Upper lobe of left lung (tissue), 6 donors: Measurements from ENCODE around the gene AEBP1. TPM values are rescaled to one million over a fixed set of nuclear protein-coding genes. Genes with fewer than 3 reads are reported as not detected.

ENCODE experiments used
- ATAC-seq, 2 donors: fragments of 200-7000 bp; cut with Tn5 transposase; one replicate each; pipeline ENCODE4 v1.9.1; 2022; ENCODE audit warnings: mild to moderate bottlenecking in 2 of 2, moderate library complexity in 2 of 2; ENCODE audit not compliant: low FRiP score in 2 of 2
- DNase-seq, 2 donors: peaks; one replicate each; pipeline ENCODE4 v3.0.0-alpha.2; 2019 to 2020
- H3K27ac ChIP-seq, 4 donors: fragments of 200-600 bp; sonication (generic); one replicate each; pipeline ENCODE4 v1.5.1; 2016 to 2019
- H3K27me3 ChIP-seq, 4 donors: fragments of 200-600 bp; sonication (generic); one replicate each; pipeline ENCODE4 v1.5.1; 2017 to 2019
- H3K36me3 ChIP-seq, 4 donors: fragments of 200-600 bp; sonication (generic); one replicate each; pipeline ENCODE4 v1.5.1; 2016 to 2019
- H3K4me1 ChIP-seq, 4 donors: fragments of 200-600 bp; sonication (generic); one replicate each; pipeline ENCODE4 v1.5.1; 2018 to 2019
- H3K4me3 ChIP-seq, 4 donors: fragments of 200-600 bp; sonication (generic); one replicate each; pipeline ENCODE4 v1.5.1; 2017 to 2019; ENCODE audit warnings: mild to moderate bottlenecking in 2 of 4, moderate library complexity in 1 of 4
- H3K9me3 ChIP-seq, 4 donors: fragments of 200-600 bp; sonication (generic); one replicate each; pipeline ENCODE4 v1.5.1; 2018 to 2019
- EP300 ChIP-seq, 4 donors: sonication (generic); formaldehyde crosslinking; IDR thresholded peaks; one replicate each; pipeline ENCODE4 v1.5.1; 2017; ENCODE audit warnings: antibody characterized with exemption in 4 of 4, control low read depth in 2 of 4
- POLR2A ChIP-seq, 4 donors: fragments of 450-650 bp; IDR thresholded peaks; one replicate each; pipeline ENCODE4 v1.5.1; 2016 to 2017; ENCODE audit warnings: antibody characterized with exemption in 4 of 4, mild to moderate bottlenecking in 2 of 4
- POLR2AphosphoS5 ChIP-seq, 2 donors: sonication (generic); formaldehyde crosslinking; IDR thresholded peaks; one replicate each; pipeline ENCODE4 v1.5.1; 2017; ENCODE audit warnings: antibody characterized with exemption in 2 of 2
- WGBS, 2 donors: methylation state at CpG; one replicate each; pipeline ENCODE4 v1.1.5; 2017 to 2018; 5-methylcytosine and 5-hydroxymethylcytosine counted together
- total RNA-seq, 6 donors: library from RNA; depleted of rRNA in 4 of 6; stranded (reverse); fragments of >200 nt in 4 of 6; gene quantifications; one replicate each; pipeline versions ENCODE4 v1.1.0 to v1.2.1, GENCODE V29; 2016 to 2021
- TF ChIP-seq, protein P1 (sequence below), 6 experiments: fragments of 450-650 bp in 4 of 6; fragments of 200-600 bp in 2 of 6; sonication (generic) in 2 of 6; IDR thresholded peaks; one replicate each; pipeline ENCODE4 v1.5.1; 2016 to 2019; ENCODE audit warnings: antibody characterized with exemption in 6 of 6
- donor health status: DM: no; HTN: no; CAD: no; lungs with moderate emphysema.
- donor health status: DM: no; HTN: yes; CAD: no; lungs with severe emphysema.

AEBP1 gene
- total RNA-seq, 6 donors from 2014 or later: 34.1 to 241 (median 92.7) TPM

- DNase-seq (no peak), ATAC-seq (no peak)
- Histone ChIP-seq H3K4me1 (peaks cover 0 to 6% (median 0%) of the 10 kb centered on the region in 4 donors), H3K4me3 (no peak overlapping the region), H3K9me3 (no peaks in the 10 kb centered on the region), H3K27me3 (no peaks in the 10 kb centered on the region), H3K27ac (no peak overlapping the region), H3K36me3 (no peaks in the 10 kb centered on the region)
- TF ChIP-seq EP300 (IDR thresholded peaks at IDR 0.05) (no peak), POLR2AphosphoS5 (IDR thresholded peaks at IDR 0.05) (no peak), POLR2A (IDR thresholded peaks at IDR 0.05) (no peak)
- TF ChIP-seq, protein P1, sequence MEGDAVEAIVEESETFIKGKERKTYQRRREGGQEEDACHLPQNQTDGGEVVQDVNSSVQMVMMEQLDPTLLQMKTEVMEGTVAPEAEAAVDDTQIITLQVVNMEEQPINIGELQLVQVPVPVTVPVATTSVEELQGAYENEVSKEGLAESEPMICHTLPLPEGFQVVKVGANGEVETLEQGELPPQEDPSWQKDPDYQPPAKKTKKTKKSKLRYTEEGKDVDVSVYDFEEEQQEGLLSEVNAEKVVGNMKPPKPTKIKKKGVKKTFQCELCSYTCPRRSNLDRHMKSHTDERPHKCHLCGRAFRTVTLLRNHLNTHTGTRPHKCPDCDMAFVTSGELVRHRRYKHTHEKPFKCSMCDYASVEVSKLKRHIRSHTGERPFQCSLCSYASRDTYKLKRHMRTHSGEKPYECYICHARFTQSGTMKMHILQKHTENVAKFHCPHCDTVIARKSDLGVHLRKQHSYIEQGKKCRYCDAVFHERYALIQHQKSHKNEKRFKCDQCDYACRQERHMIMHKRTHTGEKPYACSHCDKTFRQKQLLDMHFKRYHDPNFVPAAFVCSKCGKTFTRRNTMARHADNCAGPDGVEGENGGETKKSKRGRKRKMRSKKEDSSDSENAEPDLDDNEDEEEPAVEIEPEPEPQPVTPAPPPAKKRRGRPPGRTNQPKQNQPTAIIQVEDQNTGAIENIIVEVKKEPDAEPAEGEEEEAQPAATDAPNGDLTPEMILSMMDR (IDR thresholded peaks at IDR 0.05): no peak
- 95 to 100% methylated on average over 3 to 10 of the region's 12 CpGs for WGBS, 2 donors
Measured at GRCh38 chr7:44158873-44159631, 54.9 kb downstream of the AEBP1 start.

DNA sequence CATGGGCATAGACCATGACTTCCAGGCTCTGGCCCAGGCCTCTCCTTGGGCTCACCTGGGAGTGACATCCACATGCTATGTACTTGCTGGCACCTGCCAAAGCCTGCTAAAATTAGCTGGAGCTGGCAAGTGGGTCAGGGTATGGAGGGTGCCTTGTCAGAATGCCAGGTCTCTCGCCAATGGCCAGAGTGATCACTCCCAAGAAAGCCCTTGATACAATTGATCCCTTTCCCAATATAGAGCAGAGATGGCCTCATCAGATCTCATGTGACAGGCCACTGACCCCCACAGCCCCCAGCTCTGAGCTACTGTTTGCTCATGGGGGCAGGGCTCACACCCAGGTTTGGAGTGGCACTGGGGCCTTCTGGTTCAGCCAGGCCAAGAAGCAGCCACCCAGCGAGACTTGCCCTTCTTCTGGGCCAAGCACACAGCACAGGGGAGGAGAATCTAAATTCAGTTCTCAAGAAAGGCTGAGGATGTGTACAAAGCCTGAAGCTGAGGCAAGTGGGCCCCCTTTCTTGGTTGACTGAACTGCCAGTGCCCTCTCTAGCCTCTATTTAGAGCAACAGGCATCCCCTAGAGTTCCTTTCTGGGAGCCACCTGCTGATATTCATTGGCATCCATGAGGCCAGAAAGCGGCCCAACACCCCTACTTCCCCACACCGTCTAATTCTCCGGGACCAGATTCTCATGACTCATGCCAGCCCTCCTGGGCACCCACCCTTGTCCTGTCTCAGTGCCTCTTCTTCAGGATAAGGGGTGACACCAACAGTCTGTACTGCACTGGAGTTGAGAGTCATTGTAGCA is 55.9 kb downstream of the AEBP1 start:
- H3K27ac ChIP-seq: no peak overlapping the region
- peaks cover 0 to 6% (median 0%) of the 10 kb centered on the region in 4 donors for H3K4me1 ChIP-seq
- H3K27me3 ChIP-seq: no peaks in the 10 kb centered on the region
- H3K9me3 ChIP-seq: no peaks in the 10 kb centered on the region
- peak in 1 of 2 donors; percentile 36 for DNase-seq
- no peak for TF ChIP-seq POLR2A (IDR thresholded peaks at IDR 0.05)
- no peak for TF ChIP-seq POLR2AphosphoS5 (IDR thresholded peaks at IDR 0.05)
- no peak for TF ChIP-seq EP300 (IDR thresholded peaks at IDR 0.05)
- TF ChIP-seq, protein P1 (IDR thresholded peaks at IDR 0.05): no peak
- no peaks in the 10 kb centered on the region for H3K36me3 ChIP-seq
- 72 to 84% methylated on average over 4 to 5 of the region's 5 CpGs for WGBS, 2 donors
- no peak for ATAC-seq
- H3K4me3 ChIP-seq: no peak overlapping the region

DNA sequence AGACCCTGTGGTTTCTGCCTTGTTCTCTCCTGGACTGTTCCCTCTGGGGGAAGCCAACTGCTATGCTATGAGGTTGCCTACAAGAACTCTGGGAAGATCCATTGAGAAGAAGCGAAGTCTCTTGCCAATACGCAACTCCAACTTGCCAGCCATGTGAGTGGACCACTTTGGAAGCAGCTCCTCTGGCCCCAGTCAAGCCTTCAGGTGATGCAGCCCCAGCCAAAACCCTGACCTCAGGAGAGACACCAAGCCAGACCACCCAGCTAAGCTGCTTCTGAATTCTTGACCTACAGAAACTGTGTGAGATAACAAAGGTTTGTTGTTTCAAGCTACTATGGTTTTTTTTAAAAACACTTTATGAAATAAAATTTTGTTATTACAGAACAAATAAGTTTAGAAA is 57.2 kb downstream of the AEBP1 start:
- 97 to 100% methylated on average over 2 of the region's 2 CpGs for WGBS, 2 donors
- H3K9me3 ChIP-seq: no peaks in the 10 kb centered on the region
- TF ChIP-seq, protein P1 (IDR thresholded peaks at IDR 0.05): no peak
- TF ChIP-seq POLR2A (IDR thresholded peaks at IDR 0.05) (no peak), POLR2AphosphoS5 (IDR thresholded peaks at IDR 0.05) (no peak), EP300 (IDR thresholded peaks at IDR 0.05) (no peak)

GRCh38 chr7:44162179-44162578 is 58.0 kb downstream of the AEBP1 start:
- ATAC-seq: peak in 1 of 2 donors; percentile 48

More for the DNA sequence above, 57.2 kb downstream of the AEBP1 start:
- H3K36me3 ChIP-seq: no peaks in the 10 kb centered on the region
- H3K27ac ChIP-seq: no peak overlapping the region
- H3K4me3 ChIP-seq: no peak overlapping the region
- no peak for ATAC-seq
- H3K4me1 ChIP-seq: peaks cover 0 to 6% (median 0%) of the 10 kb centered on the region in 4 donors
- no peak for DNase-seq
- H3K27me3 ChIP-seq: no peaks in the 10 kb centered on the region

More at GRCh38 chr7:44162179-44162578, 58.0 kb downstream of the AEBP1 start:
- no peaks in the 10 kb centered on the region for H3K27me3 ChIP-seq
- no peak overlapping the region for H3K4me3 ChIP-seq
- H3K36me3 ChIP-seq: no peaks in the 10 kb centered on the region
- 69 to 81% methylated on average over 4 of the region's 4 CpGs for WGBS, 2 donors
- peak in 1 of 2 donors; percentile 79 for DNase-seq
- no peaks in the 10 kb centered on the region for H3K9me3 ChIP-seq
- TF ChIP-seq POLR2A (IDR thresholded peaks at IDR 0.05) (no peak), EP300 (IDR thresholded peaks at IDR 0.05) (no peak), POLR2AphosphoS5 (IDR thresholded peaks at IDR 0.05) (no peak)
- TF ChIP-seq, protein P1 (IDR thresholded peaks at IDR 0.05): no peak
- H3K27ac ChIP-seq: no peak overlapping the region
- peaks cover 0 to 6% (median 0%) of the 10 kb centered on the region in 4 donors for H3K4me1 ChIP-seq
